Neural cell (in vitro differentiated cells): ENCODE results near the gene ITPR2. TPM values are rescaled to one million over a fixed set of nuclear protein-coding genes. Genes with fewer than 3 reads are reported as not detected.

Experiments
- H2AFZ ChIP-seq: fragments of 200-600, 300-800 bp; sonication (generic), shearing (Covaris generic); 2 replicates; pipeline ENCODE4 v1.6.0; 2014; ENCODE audit warnings: low read depth, mild to moderate bottlenecking, antibody characterized with exemption, low read length, moderate library complexity
- H3F3A ChIP-seq: fragments of 200-600 bp; shearing (Covaris generic); 2 replicates; pipeline ENCODE4 v1.6.1; 2016; ENCODE audit warnings: mild to moderate bottlenecking, moderate library complexity, mixed read lengths, antibody characterized with exemption, low read length; ENCODE audit not compliant: insufficient read depth, poor library complexity, severe bottlenecking
- H3K27ac ChIP-seq: fragments of 200-600, 300-800 bp; sonication (generic), shearing (Covaris generic); 2 replicates; pipeline ENCODE4 v1.5.1; 2014; ENCODE audit warnings: mild to moderate bottlenecking, low read length, moderate library complexity
- H3K27me3 ChIP-seq: fragments of 300-800, 200-600 bp; sonication (generic), shearing (Covaris generic); 2 replicates; pipeline ENCODE4 v1.6.0; 2014; ENCODE audit warnings: mild to moderate bottlenecking, low read depth, low read length, moderate library complexity; ENCODE audit not compliant: insufficient read depth
- H3K36me3 ChIP-seq: fragments of 300-800, 200-600 bp; sonication (generic), shearing (Covaris generic); 2 replicates; pipeline ENCODE4 v1.5.1; 2014; ENCODE audit warnings: mild to moderate bottlenecking, antibody characterized with exemption, low read length, moderate library complexity; ENCODE audit not compliant: insufficient read depth
- H3K4me2 ChIP-seq: fragments of 300-800, 200-600 bp; sonication (generic), shearing (Covaris generic); 2 replicates; pipeline ENCODE4 v1.6.0; 2014; ENCODE audit warnings: mild to moderate bottlenecking, low read length
- H3K4me3 ChIP-seq: fragments of 300-800, 200-600 bp; sonication (generic), shearing (Covaris generic); 2 replicates; pipeline ENCODE4 v1.5.1; 2014; ENCODE audit warnings: mild to moderate bottlenecking, low read length, moderate library complexity
- H3K79me2 ChIP-seq: fragments of 200-600 bp; shearing (Covaris generic); replicated peaks from 2 replicates; pipeline ENCODE4 v1.6.0; 2014; ENCODE audit warnings: mild to moderate bottlenecking, low read length, moderate library complexity; ENCODE audit not compliant: insufficient read depth
- H3K9ac ChIP-seq: fragments of 300-800, 200-600 bp; sonication (generic), shearing (Covaris generic); 2 replicates; pipeline ENCODE4 v1.6.1; 2016; ENCODE audit warnings: mild to moderate bottlenecking, low read length, mixed read lengths
- H3K9me2 ChIP-seq: fragments of 200-600 bp; shearing (Covaris generic); 2 replicates; pipeline ENCODE4 v1.6.1; 2016; ENCODE audit warnings: mild to moderate bottlenecking, low read length, mixed read lengths; ENCODE audit not compliant: insufficient read depth
- H3K9me3 ChIP-seq: fragments of 200-600, 300-800 bp; sonication (generic), shearing (Covaris generic); 2 replicates; pipeline ENCODE4 v1.6.1; 2016; ENCODE audit warnings: mild to moderate bottlenecking, mixed run types, low read length, moderate library complexity, mixed read lengths
- H4K20me1 ChIP-seq: fragments of 200-600 bp; shearing (Covaris generic); 2 replicates; pipeline ENCODE4 v1.6.1; 2016; ENCODE audit warnings: mild to moderate bottlenecking, mixed run types; ENCODE audit not compliant: insufficient read depth
- EP300 ChIP-seq: fragments of 450-650 bp; conservative IDR thresholded peaks from 2 replicates; pipeline ENCODE4 v1.6.1; 2014; ENCODE audit warnings: antibody characterized with exemption, mild to moderate bottlenecking, moderate library complexity; ENCODE audit not compliant: poor library complexity, severe bottlenecking
- EZH2 ChIP-seq: fragments of 200-600, 300-800 bp; shearing (Covaris generic), sonication (generic); IDR thresholded peaks from 2 replicates; pipeline ENCODE4 v1.6.1; 2014; ENCODE audit warnings: antibody characterized with exemption, low read length, borderline replicate concordance, mild to moderate bottlenecking; ENCODE audit not compliant: insufficient read depth, poor library complexity, severe bottlenecking
- MXI1 ChIP-seq: fragments of 450-650 bp; conservative IDR thresholded peaks from 2 replicates; pipeline ENCODE4 v1.6.1; 2014; ENCODE audit warnings: antibody characterized with exemption, mild to moderate bottlenecking; ENCODE audit not compliant: poor library complexity, severe bottlenecking
- POLR2AphosphoS5 ChIP-seq: IDR thresholded peaks from 2 replicates; pipeline ENCODE4 v1.6.1; 2012
- RAD21 ChIP-seq: fragments of 450-650 bp; conservative IDR thresholded peaks from 2 replicates; pipeline ENCODE4 v1.6.1; 2014; ENCODE audit warnings: antibody characterized with exemption, mild to moderate bottlenecking, moderate library complexity
- REST ChIP-seq: IDR thresholded peaks from 2 replicates; pipeline ENCODE4 v1.6.1; 2012; ENCODE audit warnings: borderline replicate concordance
- SMC3 ChIP-seq: fragments of 450-650 bp; conservative IDR thresholded peaks from 2 replicates; pipeline ENCODE4 v1.6.1; 2014; ENCODE audit warnings: antibody characterized with exemption, mild to moderate bottlenecking, moderate library complexity; ENCODE audit not compliant: poor library complexity
- TAF1 ChIP-seq: IDR thresholded peaks from 2 replicates; pipeline ENCODE4 v1.6.1; 2012; ENCODE audit warnings: low read depth
- polyA minus RNA-seq: library from RNA; depleted of rRNA, polyadenylated mRNA; stranded (reverse); fragments of >200 nt; gene quantifications from 2 replicates; pipeline ENCODE4 v1.2.3, GENCODE V29; 2014
- polyA plus RNA-seq: library from polyadenylated mRNA; depleted of rRNA; stranded (reverse); fragments of >200 nt; gene quantifications from 2 replicates; pipeline ENCODE4 v1.2.3, GENCODE V29; 2014
- TF ChIP-seq, protein P1 (sequence below): fragments of 450-650 bp; IDR thresholded peaks from 2 replicates; pipeline ENCODE4 v1.5.1; 2014; ENCODE audit warnings: antibody characterized with exemption, mild to moderate bottlenecking, moderate library complexity; ENCODE audit not compliant: poor library complexity, severe bottlenecking

ITPR2 gene
- polyA plus RNA-seq (0.34 and 2.0 TPM in 2 replicates), polyA minus RNA-seq (6.1 and 6.5 TPM in 2 replicates)

- Histone ChIP-seq H3K4me3 (peak within 1 kb of the TSS; percentile 91), H4K20me1 (no peaks in the 10 kb centered on the region), H2AFZ (no peak within 1 kb of the TSS), H3K9ac (peak within 1 kb of the TSS; percentile 44), H3K27ac (no peak within 1 kb of the TSS), H3K79me2 (no peaks in the 10 kb centered on the region), H3K27me3 (peaks cover 40% of the 10 kb centered on the region), H3F3A (no peaks in the 10 kb centered on the region), H3K9me2 (no peaks in the 10 kb centered on the region), H3K4me2 (peak within 1 kb of the TSS; percentile 78), H3K9me3 (no peaks in the 10 kb centered on the region), H3K36me3 (no peaks in the 10 kb centered on the region)
- TF ChIP-seq RAD21 (no peak), TAF1 (no peak), POLR2AphosphoS5 (no peak), MXI1 (peak; percentile 24)
- TF ChIP-seq, protein P1, sequence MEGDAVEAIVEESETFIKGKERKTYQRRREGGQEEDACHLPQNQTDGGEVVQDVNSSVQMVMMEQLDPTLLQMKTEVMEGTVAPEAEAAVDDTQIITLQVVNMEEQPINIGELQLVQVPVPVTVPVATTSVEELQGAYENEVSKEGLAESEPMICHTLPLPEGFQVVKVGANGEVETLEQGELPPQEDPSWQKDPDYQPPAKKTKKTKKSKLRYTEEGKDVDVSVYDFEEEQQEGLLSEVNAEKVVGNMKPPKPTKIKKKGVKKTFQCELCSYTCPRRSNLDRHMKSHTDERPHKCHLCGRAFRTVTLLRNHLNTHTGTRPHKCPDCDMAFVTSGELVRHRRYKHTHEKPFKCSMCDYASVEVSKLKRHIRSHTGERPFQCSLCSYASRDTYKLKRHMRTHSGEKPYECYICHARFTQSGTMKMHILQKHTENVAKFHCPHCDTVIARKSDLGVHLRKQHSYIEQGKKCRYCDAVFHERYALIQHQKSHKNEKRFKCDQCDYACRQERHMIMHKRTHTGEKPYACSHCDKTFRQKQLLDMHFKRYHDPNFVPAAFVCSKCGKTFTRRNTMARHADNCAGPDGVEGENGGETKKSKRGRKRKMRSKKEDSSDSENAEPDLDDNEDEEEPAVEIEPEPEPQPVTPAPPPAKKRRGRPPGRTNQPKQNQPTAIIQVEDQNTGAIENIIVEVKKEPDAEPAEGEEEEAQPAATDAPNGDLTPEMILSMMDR, result peak; percentile 25
Observed at GRCh38 chr12:26832822-26833742, at the start of gene ITPR2. Gene ITPR2 (minus strand): TSS chr12:26833194. CDS start chr12:26832781, 413 bp downstream.

DNA sequence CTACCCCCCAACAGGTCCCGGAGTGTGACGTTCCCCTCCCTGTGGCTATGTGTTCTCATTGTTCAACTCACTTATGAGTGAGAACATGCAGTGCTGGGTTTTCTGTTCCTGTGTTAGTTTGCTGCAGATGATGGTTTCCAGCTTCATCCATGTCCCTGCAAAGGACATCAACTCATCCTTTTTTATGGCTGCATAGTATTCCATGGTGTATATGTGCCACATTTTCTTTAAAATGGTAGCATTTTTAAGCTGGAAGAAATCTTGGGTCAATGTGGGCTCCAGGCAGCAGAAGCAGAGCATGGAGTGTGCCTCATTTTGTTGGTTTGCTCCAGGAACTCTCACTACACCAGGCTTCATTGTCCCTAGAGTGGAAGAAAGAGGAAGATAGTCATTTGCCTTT is 47.6 kb upstream of the ITPR2 start:
- Histone ChIP-seq H3K27ac (no peak overlapping the region), H3K36me3 (no peaks in the 10 kb centered on the region), H3K27me3 (no peaks in the 10 kb centered on the region), H4K20me1 (no peaks in the 10 kb centered on the region), H3K79me2 (no peaks in the 10 kb centered on the region), H3K9me3 (no peaks in the 10 kb centered on the region), H2AFZ (no peak overlapping the region), H3K4me2 (no peak overlapping the region), H3K4me3 (no peak overlapping the region), H3F3A (no peaks in the 10 kb centered on the region), H3K9me2 (no peaks in the 10 kb centered on the region), H3K9ac (no peak overlapping the region)
- no peak for TF ChIP-seq TAF1
- TF ChIP-seq, protein P1, result no peak
- TF ChIP-seq EZH2, result no peak
- TF ChIP-seq SMC3, result no peak
- no peak for TF ChIP-seq RAD21
- TF ChIP-seq MXI1, result no peak
- no peak for TF ChIP-seq POLR2AphosphoS5
- TF ChIP-seq EP300, result no peak
- no peak for TF ChIP-seq REST
